ENCODE results near the gene KIFC3.
"Not testable (repeated sequence)": the region's sequence is repeated elsewhere in the genome, so short reads cannot be mapped to it uniquely, and the experiment has no call there.

The KIFC3 gene

DNA sequence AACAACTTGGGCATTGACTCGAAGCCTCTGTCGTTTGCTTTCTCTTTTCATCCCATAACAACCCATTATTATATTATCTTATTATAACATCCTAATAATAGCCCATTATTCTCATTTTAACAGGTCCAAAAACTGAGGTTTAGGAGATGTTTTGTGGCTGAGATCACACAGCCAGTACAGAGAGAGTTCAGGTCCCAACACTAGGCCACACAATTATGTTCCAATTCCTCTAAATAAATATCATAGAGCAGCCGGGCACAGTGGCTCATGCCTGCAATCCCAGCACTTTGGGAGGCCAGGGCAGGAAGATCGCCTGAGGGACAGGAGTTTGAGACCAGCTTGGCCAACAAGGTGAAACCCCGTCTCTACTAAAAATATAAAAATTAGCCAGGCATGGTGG, 40.3 kb upstream of the KIFC3 start:
- in situ Hi-C loops (cut with HindIII; ENCODE audit: low sequenced_read_pairs), result no loop called here
- TF ChIP-seq, protein P1, sequence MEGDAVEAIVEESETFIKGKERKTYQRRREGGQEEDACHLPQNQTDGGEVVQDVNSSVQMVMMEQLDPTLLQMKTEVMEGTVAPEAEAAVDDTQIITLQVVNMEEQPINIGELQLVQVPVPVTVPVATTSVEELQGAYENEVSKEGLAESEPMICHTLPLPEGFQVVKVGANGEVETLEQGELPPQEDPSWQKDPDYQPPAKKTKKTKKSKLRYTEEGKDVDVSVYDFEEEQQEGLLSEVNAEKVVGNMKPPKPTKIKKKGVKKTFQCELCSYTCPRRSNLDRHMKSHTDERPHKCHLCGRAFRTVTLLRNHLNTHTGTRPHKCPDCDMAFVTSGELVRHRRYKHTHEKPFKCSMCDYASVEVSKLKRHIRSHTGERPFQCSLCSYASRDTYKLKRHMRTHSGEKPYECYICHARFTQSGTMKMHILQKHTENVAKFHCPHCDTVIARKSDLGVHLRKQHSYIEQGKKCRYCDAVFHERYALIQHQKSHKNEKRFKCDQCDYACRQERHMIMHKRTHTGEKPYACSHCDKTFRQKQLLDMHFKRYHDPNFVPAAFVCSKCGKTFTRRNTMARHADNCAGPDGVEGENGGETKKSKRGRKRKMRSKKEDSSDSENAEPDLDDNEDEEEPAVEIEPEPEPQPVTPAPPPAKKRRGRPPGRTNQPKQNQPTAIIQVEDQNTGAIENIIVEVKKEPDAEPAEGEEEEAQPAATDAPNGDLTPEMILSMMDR (IDR thresholded peaks at IDR 0.05; ENCODE audit: low read depth, low read length), result no peak
- no peak overlapping the region for H3K4me3 ChIP-seq (ENCODE audit: low read depth, low read length)
- no peak for DNase-seq (ENCODE audit: low read depth, low spot score)

DNA sequence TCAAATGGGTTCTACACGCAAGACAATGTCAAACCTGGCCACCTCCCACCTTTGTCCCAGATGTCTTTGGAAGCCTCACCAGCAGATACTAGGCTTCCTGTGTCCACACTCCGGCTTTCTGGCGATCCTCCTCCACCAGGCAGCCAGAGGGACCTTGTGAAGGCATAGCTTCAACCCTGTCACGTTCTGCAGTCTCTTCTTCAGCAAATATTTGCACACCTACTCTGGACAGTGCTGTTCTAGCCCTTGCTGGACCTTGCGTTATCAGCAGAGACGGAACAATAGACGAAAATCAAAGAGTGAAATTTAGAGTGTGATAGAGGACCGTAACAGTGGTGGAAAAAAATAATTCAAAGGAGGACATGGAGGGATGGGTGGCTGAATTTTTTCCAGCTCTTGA, 38.5 kb upstream of the KIFC3 start:
- in situ Hi-C loops (cut with HindIII; ENCODE audit: low sequenced_read_pairs), result no loop called here
- TF ChIP-seq, protein P1 (IDR thresholded peaks at IDR 0.05; ENCODE audit: low read depth, low read length), result no peak
- no peak for DNase-seq (ENCODE audit: low read depth, low spot score)
- no peak overlapping the region for H3K4me3 ChIP-seq (ENCODE audit: low read depth, low read length)

DNA sequence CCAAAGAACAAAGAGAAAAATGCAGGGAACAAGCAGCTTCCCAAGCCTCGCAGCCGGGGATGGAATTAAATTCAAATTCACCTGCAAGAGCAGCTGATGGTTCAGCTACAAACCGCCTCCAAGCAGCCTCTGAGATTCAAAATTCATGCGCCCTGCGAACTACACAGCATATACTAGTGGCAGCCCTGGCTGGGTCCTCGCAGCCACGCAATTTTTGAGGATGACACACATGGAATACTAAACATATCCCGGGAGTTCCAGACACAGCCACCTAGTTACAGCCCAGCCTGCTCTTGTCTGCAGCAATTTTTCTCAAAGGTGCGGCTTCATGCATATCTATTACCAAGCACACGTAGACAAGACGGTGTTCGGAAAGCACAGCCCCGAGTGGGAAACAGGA, 35.9 kb upstream of the KIFC3 start:
- in situ Hi-C loops (cut with HindIII; ENCODE audit: low sequenced_read_pairs), result no loop called here
- no peak for DNase-seq (ENCODE audit: low read depth, low spot score)
- no peak overlapping the region for H3K4me3 ChIP-seq (ENCODE audit: low read depth, low read length)
- TF ChIP-seq, protein P1 (IDR thresholded peaks at IDR 0.05; ENCODE audit: low read depth, low read length), result no peak

DNA sequence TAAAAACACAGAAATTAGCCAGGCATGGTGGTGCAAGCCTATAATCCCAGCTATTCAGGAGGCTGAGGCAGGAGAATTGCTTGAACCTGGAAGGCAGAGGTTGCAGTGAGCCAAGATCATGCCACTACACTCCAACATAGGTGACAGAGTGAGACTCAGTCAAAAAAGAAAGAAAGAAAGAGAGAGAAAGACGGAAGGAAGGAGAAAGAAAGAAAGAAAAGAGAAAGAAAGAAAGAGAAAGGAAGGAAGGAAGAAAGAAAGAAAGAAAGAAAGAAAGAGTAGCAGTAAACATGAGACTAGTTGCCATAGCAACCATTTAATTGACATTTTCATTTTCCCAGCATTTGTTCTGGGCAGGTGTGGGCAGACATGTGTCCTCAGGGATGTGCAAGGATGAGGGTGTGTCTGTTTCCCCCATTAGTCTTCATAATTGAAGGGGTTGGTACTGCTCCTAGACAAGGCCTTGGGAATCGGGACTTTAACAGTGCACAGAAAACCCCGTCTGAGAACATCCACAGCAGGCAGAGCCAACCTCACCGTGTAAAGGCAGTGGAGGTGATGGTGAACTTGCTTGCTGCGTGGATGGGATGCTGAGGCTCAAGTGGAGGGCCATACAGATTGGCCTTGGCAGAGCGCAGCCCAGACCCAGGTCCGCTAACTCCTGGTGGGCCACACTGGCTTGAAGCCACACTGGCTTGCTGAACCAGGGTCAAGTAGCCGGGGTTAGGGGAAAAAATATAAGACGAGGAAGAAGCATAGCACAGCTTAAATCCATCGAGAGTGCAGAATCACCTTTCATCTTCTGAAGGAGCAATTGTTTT, 35.2 kb upstream of the KIFC3 start:
- no peak for DNase-seq (ENCODE audit: low read depth, low spot score)
- TF ChIP-seq, protein P1 (IDR thresholded peaks at IDR 0.05; ENCODE audit: low read depth, low read length), result no peak
- H3K4me3 ChIP-seq (ENCODE audit: low read depth, low read length), result no peak overlapping the region
- in situ Hi-C loops (cut with HindIII; ENCODE audit: low sequenced_read_pairs), result no loop called here

DNA sequence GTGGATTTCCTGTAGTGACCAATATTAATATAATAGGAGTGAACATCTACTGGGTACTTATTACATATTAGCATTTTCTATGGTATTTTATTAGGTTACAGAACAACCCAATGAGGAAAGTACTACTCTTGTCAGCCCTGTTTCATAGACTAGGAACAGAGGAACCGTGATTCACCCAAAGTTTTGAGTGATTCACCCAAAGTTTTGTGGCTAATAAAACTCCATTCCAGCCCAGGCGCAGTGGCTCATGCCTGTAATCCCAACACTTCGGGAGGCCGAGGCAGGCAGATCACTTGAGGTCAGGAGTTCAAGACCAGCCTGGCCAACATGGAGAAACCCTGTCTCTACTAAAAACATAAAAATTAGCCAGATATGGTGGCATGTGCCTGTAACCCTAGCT, 33.1 kb upstream of the KIFC3 start:
- H3K4me3 ChIP-seq (ENCODE audit: low read depth, low read length); in situ Hi-C loops (cut with HindIII; ENCODE audit: low sequenced_read_pairs): not testable (repeated sequence)
- peak; percentile 70 for DNase-seq (ENCODE audit: low read depth, low spot score)

DNA sequence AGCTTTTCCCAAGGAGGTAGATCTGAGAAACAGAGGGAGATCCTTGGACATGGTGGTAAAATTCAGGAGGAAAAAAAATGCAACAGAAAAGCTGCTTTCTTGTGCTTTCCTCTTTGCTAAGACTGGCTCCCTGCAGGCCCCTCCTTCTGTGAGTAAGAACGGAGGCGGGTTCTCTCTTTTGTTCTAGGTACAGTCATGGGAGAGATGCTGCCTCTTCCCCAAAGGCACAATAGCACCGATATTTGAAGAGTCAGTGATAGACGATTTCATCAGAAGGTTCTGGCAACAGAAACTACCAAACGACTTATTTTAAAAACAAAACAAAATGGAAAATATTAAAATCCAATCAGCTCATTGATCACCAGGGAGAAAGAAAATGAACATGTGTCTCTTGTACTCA, 32.6 kb upstream of the KIFC3 start:
- DNase-seq (ENCODE audit: low read depth, low spot score), result peak; percentile 65
- no peak overlapping the region for H3K4me3 ChIP-seq (ENCODE audit: low read depth, low read length)
- TF ChIP-seq, protein P1 (IDR thresholded peaks at IDR 0.05; ENCODE audit: low read depth, low read length), result no peak
- in situ Hi-C loops (cut with HindIII; ENCODE audit: low sequenced_read_pairs), result no loop called here

DNA sequence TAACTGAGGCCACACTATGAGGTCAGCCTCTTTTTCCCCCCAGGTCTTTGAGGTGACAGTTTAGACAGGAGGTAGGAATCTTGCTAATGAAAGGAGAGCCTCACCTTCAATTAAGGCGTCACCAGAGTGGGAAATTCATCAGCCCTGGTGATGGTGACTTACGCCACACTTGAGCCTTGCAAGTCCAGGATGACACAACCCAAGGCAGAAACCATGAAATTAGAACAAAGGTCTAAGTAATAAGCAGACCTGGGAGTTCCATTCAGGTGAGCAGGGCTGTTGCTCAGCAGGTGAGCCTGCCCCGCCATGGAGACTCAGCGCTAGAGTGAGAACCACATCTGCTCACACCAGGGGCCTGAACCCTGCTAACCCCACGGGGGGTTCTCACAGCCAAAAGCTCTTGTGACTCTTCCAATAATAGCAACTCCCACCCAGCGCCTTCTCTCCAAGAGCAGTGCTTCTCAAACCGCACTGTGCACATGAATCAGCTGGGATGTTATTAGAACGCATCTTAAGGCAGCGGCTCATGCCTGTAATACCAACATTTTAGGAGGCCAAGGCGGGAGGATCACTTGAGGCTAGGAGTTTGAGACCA, 28.7 kb upstream of the KIFC3 start:
- no peak overlapping the region for H3K4me3 ChIP-seq (ENCODE audit: low read depth, low read length)
- in situ Hi-C loops (cut with HindIII; ENCODE audit: low sequenced_read_pairs), result no loop called here
- DNase-seq (ENCODE audit: low read depth, low spot score), result peak; percentile 70
- TF ChIP-seq, protein P1 (IDR thresholded peaks at IDR 0.05; ENCODE audit: low read depth, low read length), result no peak
